Esophagus squamous epithelium (tissue), 5 donors: ENCODE measurements around the gene SRP54. TPM values are rescaled to one million over a fixed set of nuclear protein-coding genes. Genes with fewer than 3 reads are reported as not detected.
"Not testable (repeated sequence)": the region's sequence is repeated elsewhere in the genome, so short reads cannot be mapped to it uniquely, and the experiment has no call there.

Experiments
- DNase-seq: peaks from one replicate; lab custom pipeline; 2025; lab: John Stamatoyannopoulos, UW
- H3K27ac ChIP-seq, 4 donors: fragments of 200-600 bp; sonication (generic); one replicate each; pipeline ENCODE4 v1.5.1; 2016 to 2019; ENCODE audit warnings: mild to moderate bottlenecking in 1 of 4
- H3K27me3 ChIP-seq, 4 donors: fragments of 200-600 bp; sonication (generic); 1 replicate in 3 of 4; 2 replicates in 1 of 4; pipeline versions ENCODE4 v1.5.1 to v1.6.0; 2017 to 2021; ENCODE audit warnings: antibody characterized with exemption in 1 of 4
- H3K36me3 ChIP-seq, 3 donors: fragments of 200-600 bp; sonication (generic); one replicate each; pipeline ENCODE4 v1.5.1; 2016 to 2019
- H3K4me1 ChIP-seq, 3 donors: fragments of 200-600 bp; sonication (generic); one replicate each; pipeline ENCODE4 v1.5.1; 2017 to 2019
- H3K4me3 ChIP-seq, 4 donors: fragments of 200-600 bp; sonication (generic); 1 replicate in 3 of 4; 2 replicates in 1 of 4; pipeline ENCODE4 v1.5.1; 2016 to 2019; ENCODE audit warnings: mild to moderate bottlenecking in 2 of 4, moderate library complexity in 1 of 4
- H3K9me3 ChIP-seq, 3 donors: fragments of 200-600 bp; sonication (generic); one replicate each; pipeline ENCODE4 v1.5.1; 2016 to 2019
- CTCF ChIP-seq, 6 experiments: fragments of 450-650 bp in 4 of 6; fragments of 200-600 bp in 2 of 6; sonication (generic) in 2 of 6; IDR thresholded peaks; one replicate each; pipeline ENCODE4 v1.5.1; 2016 to 2019; ENCODE audit warnings: antibody characterized with exemption in 6 of 6, mild to moderate bottlenecking in 4 of 6, moderate library complexity in 4 of 6
- POLR2A ChIP-seq, 4 donors: fragments of 450-650 bp; IDR thresholded peaks; one replicate each; pipeline ENCODE4 v1.6.1; 2017; ENCODE audit warnings: antibody characterized with exemption in 4 of 4, mild to moderate bottlenecking in 4 of 4, moderate library complexity in 3 of 4
- WGBS, 2 donors: methylation state at CpG; one replicate each; pipeline ENCODE4 v1.1.5; 2018; 5-methylcytosine and 5-hydroxymethylcytosine counted together
- intact Hi-C: fragments of 100-400 bp; cut with DNase I; formaldehyde crosslinking; loops from one replicate; pipeline ENCODE4 v1.15.0; 2022
- total RNA-seq, 4 donors: library from RNA; depleted of rRNA; stranded (reverse); fragments of >200 nt; gene quantifications; one replicate each; pipeline ENCODE4 v1.1.0, GENCODE V29; 2016
- donor health status: DM: yes; HTN: yes; CAD: no.

SRP54 gene
- total RNA-seq, 4 donors from 2014 or later = 46.2 to 53.0 (median 49.6) TPM

DNA sequence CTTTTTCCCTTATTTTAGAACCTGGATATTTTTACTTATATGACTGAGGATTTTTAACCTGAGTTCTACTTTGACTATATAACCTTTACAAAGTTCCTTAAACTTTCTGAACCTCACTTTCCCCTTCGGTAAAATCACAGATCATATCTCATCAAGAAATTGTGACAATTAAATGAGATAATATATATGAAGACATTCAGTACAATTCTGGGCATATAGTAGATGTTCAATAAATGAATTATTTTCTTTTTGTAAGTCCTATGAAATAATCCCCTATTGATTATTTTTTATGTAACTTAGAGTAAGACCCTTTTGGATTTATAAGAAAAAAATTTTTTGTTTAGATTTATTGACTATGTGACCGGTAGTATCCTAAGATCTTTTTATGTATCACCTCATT, 45.6 kb downstream of the SRP54 start:
- TF ChIP-seq CTCF (IDR thresholded peaks at IDR 0.05) = no peak
- no peak for TF ChIP-seq POLR2A (IDR thresholded peaks at IDR 0.05)
- Histone ChIP-seq H3K4me1 (no peaks in the 10 kb centered on the region), H3K27me3 (no peaks in the 10 kb centered on the region), H3K27ac (no peak overlapping the region), H3K36me3 (peaks cover 0 to 100% (median 14%) of the 10 kb centered on the region in 3 donors), H3K9me3 (no peaks in the 10 kb centered on the region), H3K4me3 (no peak overlapping the region)
- no peak for DNase-seq
- 93 to 94% methylated on average over 2 of the region's 2 CpGs for WGBS, 2 donors
- intact Hi-C loops = no loop called here

- peaks cover 0 to 72% (median 3%) of the 10 kb centered on the region in 3 donors for H3K36me3 ChIP-seq
- intact Hi-C loops = no loop called here
- H3K9me3 ChIP-seq = peaks cover 0 to 18% (median 8%) of the 10 kb centered on the region in 3 donors
- TF ChIP-seq CTCF (IDR thresholded peaks at IDR 0.05) = no peak
- no peak for TF ChIP-seq POLR2A (IDR thresholded peaks at IDR 0.05)
- no peaks in the 10 kb centered on the region for H3K27me3 ChIP-seq
- no peak overlapping the region for H3K27ac ChIP-seq
- DNase-seq = no peak
- 73 to 100% methylated on average over 1 to 2 of the region's 2 CpGs for WGBS, 2 donors
- H3K4me3 ChIP-seq = no peak overlapping the region
- H3K4me1 ChIP-seq = no peaks in the 10 kb centered on the region
Measured at GRCh38 chr14:35032562-35032961, 49.8 kb downstream of the SRP54 start.

- WGBS, 2 donors = 85 to 100% methylated on average over 2 to 5 of the region's 5 CpGs
- intact Hi-C loops = no loop called here
- DNase-seq = no peak
- Histone ChIP-seq H3K27ac (no peak overlapping the region), H3K27me3 (no peaks in the 10 kb centered on the region), H3K9me3 (peaks cover 0 to 18% (median 8%) of the 10 kb centered on the region in 3 donors), H3K4me1 (no peaks in the 10 kb centered on the region), H3K36me3 (peaks cover 0 to 53% (median 3%) of the 10 kb centered on the region in 3 donors), H3K4me3 (no peak overlapping the region)
- no peak for TF ChIP-seq CTCF (IDR thresholded peaks at IDR 0.05)
- no peak for TF ChIP-seq POLR2A (IDR thresholded peaks at IDR 0.05)
Measured at GRCh38 chr14:35034440-35034833, 51.6 kb downstream of the SRP54 start.

- H3K4me1 ChIP-seq, intact Hi-C loops, H3K4me3 ChIP-seq, H3K27me3 ChIP-seq, DNase-seq, H3K27ac ChIP-seq: not testable (repeated sequence)
- peaks cover 0 to 47% (median 3%) of the 10 kb centered on the region in 3 donors for H3K36me3 ChIP-seq
- peaks cover 0 to 18% (median 8%) of the 10 kb centered on the region in 3 donors for H3K9me3 ChIP-seq
- WGBS, 2 donors = 85 to 91% methylated on average over 5 of the region's 5 CpGs
Measured at GRCh38 chr14:35034944-35035554, 52.3 kb downstream of the SRP54 start.

- intact Hi-C loops, H3K27ac ChIP-seq, DNase-seq, H3K4me1 ChIP-seq, H3K27me3 ChIP-seq, H3K4me3 ChIP-seq: not testable (repeated sequence)
- 67 to 92% methylated on average over 2 to 10 of the region's 17 CpGs for WGBS, 2 donors
- Histone ChIP-seq H3K9me3 (peaks cover 0 to 18% (median 8%) of the 10 kb centered on the region in 3 donors), H3K36me3 (peaks cover 0 to 15% (median 0%) of the 10 kb centered on the region in 3 donors)
Measured at GRCh38 chr14:35038312-35038711, 55.5 kb downstream of the SRP54 start.

DNA sequence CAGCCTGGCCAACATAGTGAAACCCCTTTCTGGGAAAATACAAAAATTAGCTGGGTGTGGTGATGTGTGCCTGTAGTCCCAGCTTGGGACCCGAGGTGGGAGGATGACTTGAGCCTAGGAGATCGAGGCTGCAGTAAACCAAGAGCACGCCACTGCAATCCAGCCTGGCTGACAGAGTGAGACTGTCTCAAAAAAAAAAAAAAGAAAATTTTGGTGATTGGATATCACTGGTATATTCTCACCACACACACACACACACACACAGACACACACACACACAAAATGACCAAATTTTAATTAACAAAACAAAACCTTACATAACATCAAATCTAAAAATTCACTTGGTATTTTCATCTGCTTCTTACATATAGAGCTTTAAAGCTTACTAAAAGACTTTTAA, 59.8 kb downstream of the SRP54 start:
- TF ChIP-seq POLR2A (IDR thresholded peaks at IDR 0.05) (no peak), CTCF (IDR thresholded peaks at IDR 0.05) (no peak)
- no peak overlapping the region for H3K4me3 ChIP-seq
- no peaks in the 10 kb centered on the region for H3K36me3 ChIP-seq
- peaks cover 5 to 20% (median 7%) of the 10 kb centered on the region in 3 donors for H3K4me1 ChIP-seq
- WGBS, 2 donors = 73 to 91% methylated on average over 3 of the region's 3 CpGs
- no peak for DNase-seq
- intact Hi-C loops = no loop called here
- no peaks in the 10 kb centered on the region for H3K27me3 ChIP-seq
- H3K9me3 ChIP-seq = no peaks in the 10 kb centered on the region
- no peak overlapping the region for H3K27ac ChIP-seq
